HG03139 (cell line): Measurements from ENCODE around the gene COL7A1.

ENCODE experiments used
- ATAC-seq: cut with Tn5 transposase; IDR thresholded peaks from one replicate; pipeline ENCODE4 v1.9.1; 2021; ENCODE audit not compliant: unreplicated experiment

The COL7A1 gene

DNA sequence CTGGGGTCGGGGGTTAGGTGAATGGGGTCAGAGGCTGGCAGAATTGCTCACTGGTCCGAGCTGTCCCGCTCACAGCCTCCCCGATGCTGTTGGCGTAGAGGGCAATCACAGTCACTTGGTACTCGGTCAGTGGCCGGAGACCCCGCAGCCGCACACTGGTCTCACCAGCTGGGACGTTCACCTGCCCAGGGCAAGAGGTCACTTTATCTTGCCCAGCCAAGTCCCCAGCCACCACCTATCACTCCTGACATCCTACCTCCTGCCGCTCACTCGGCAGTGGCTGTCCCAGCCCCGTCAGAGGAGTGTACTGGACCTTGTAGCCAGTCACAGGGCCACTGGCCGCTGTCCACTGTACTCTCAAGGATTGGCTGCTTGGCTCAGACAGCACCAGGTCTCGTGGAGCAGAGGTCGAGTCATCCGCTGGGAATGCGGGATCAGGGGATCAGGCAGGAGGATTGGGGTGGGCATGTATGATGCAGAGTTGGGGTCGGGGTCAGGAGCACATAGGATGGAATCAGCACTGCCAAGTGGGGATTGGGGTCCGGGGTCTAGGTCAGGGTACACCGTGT lies 2.5 kb downstream of the COL7A1 start:
- no peak for ATAC-seq

DNA sequence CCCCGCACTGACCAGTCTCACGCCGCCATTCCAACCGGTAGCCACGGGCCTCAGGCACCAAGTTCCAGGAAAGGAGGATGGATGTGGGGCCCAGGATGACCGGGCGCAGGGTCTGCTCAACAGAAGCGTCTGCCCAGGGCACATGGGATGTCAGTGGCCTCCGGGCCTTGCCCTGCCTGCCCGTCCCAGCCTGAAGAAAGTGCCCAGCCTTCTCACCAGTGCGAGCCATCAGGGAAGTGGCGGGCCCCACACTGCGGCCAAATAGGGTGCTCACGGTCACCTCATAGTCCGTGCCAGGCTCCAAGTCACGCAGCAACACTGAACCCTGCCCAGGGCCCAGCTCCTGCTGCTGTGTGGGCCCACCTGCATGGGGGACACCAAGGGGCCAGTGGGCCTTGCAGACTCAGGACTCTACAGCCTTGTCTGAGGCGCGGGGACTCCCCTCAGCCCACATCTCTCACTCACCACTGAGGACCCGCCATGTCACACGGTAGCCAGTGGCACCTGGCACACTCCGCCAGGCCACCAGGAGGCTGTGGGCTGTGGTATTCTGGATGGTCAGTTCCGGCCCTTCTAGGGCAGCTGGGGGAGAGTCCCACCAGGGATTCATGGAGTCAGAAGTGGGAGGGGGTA lies 3.1 kb downstream of the COL7A1 start:
- no peak for ATAC-seq

DNA sequence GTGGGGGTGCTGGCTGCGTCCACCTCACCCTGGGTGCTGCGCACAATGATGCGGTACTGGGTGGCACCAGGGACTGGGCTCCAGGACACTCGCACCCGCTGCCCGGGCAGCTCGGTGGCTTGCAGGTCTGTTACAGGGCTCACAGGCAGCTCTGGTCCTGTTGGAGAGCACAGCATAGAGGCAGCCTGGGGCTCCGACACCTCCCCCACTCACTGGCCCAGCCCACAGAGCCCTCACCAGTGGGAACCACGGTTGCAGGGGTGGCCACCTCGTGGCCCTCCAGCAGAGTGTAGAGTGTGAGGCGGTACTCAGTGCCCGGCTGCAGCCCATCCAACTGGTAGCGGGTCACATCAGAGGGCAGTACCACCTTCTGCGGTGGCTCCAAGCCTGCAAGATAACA lies 3.7 kb downstream of the COL7A1 start:
- no peak for ATAC-seq

DNA sequence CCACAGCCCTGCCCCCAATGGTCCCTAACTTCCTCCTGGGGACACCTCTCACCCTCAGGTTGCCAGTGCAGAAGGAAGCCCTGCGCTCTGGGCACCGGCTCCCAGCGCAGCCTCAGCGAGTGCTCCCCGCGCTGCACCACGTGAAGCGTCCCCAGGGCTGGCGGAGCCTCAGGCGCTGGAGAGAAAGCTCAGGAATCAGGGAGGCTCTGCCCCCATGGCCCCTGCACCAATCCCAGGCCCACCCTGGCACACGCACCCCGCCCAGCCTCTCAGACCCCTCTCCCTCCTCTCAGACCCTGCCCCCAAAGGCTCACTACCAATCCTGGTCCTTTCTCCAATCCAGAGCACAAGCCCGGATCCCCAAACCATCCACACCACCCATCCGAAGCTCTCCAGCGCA lies 6.9 kb downstream of the COL7A1 start:
- no peak for ATAC-seq

DNA sequence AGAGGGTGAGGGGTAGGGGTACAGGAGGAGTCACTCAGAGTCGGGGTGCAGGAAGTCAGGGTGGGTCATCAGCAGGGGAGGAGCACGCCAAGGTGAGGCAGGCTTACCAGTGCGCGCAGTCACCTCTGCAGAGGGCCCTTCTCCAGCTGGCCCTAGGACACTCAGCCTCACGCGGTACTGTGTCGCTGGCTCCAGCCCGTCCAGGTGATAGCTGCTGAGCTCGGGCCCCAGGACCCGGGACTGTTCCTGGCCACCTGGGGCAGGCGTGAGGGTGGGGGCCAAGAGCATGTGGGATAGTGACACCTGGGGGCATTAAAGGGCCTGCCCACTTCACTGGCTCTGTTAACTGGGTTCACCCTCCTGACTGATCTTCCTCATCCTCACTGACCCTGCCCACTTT lies 7.4 kb downstream of the COL7A1 start:
- ATAC-seq, result no peak

DNA sequence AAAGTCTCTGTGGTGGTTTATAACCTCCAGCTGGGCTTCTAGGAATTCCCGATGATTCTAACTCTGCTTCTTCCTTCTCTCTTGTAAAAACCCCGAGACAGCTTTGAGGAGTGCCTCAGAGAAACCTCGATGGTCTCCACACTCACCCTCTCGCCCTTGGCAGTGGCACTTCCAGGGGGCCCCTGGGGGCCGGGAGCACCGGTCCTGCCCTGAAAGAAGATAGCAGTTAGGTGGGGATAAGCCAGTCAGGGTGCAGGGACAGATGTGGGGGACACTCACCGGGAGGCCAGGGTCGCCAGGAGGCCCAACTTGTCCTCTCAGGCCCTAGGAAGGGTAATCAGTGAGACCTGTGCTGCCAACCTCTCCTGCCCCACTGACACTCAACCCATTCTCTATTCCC lies 9.7 kb downstream of the COL7A1 start:
- no peak for ATAC-seq

DNA sequence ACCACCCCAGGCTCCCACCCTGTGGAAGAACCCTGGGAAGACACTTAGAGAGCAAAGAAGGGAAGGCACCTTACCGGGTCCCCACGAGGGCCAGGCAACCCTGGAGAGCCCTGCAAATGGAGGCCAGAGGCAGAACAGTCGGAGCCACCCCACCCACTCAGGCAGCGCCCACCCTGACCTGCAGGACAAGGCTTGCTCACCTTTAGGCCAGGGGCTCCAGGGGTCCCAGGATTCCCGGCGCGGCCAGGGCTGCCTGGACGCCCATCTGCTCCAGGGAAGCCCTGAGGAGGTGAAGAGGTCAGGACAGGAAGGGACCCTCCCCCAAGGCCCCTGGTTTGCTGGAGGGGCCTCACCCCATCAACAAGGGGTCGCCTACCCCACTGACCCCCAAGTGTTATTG lies 10.3 kb downstream of the COL7A1 start:
- ATAC-seq, result no peak

DNA sequence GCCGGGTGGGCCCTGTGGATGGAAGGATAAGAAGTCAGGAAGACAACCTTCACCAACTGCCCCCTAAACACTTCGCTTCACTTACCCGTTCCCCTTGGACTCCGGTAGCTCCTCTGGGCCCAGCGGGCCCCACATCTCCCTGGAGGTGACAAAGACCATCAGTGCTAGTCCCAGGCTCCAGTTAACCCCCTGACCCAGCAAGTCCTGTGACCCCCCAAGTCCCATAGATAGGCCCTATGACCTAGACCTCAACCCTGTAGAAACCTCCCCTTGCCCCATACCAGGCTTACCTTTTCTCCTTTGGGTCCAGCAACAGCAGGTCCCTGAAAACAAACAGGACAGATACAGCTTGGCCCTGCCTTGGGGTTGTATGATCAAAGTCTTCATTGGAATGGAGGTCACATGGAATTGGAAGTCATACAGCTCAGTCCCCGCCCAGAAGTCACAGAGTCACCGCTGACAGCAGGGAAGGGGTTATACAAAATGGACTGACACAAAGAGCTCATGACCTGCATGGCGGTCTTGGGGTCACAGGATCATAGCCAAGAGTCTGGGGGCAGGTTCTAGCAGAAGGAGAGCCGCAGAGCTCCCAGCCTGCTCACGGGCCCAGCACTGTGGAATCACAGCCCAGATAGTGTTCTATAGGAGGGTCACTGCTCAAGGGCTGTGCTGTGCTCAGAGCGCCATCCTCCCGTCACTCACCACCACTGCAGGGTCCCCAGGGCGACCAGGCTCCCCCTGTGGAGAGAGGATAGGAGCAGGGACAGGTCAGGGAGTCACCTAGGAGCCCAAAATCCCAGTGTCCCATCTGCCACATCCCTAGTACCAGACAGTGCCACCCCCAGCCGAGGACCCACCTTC lies 13.3 kb downstream of the COL7A1 start:
- no peak for ATAC-seq

DNA sequence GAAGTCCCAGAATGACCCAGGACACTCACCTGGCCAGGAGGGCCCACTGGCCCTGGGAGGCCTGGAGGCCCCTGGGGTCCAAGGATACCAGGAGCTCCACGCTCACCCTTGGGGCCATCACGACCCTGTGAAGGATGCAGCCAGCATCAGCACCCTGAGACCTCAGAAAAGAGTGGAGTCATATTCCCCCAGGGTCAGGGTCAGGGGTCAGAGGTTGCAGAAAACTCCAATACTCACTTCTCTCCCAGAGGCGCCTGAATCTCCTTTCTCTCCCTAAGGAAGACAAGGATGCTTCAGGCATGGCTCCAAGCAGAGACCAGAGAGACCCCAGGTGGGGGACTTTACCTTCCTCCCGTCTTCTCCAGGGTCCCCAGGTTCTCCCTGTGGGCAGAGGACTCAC lies 18.5 kb downstream of the COL7A1 start:
- no peak for ATAC-seq

DNA sequence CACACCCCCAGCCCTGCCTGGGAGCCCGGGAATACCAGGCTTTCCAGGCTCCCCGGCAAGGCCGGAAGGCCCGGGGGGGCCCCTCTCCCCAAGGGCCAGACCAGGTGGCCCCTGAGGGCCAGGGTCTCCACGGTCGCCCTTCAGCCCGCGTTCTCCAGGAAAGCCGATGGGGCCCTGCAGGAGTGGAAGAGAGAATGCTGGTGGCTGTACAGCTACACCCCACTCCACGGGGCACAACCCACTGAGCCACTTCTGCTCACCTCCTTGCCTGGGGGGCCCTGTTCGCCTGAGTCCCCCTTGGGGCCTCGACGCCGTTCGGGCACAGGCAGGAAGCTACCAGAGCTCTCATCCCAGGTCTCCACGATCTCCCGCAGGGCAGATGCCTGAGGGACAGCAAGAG lies 19.8 kb downstream of the COL7A1 start:
- ATAC-seq, result no peak

DNA sequence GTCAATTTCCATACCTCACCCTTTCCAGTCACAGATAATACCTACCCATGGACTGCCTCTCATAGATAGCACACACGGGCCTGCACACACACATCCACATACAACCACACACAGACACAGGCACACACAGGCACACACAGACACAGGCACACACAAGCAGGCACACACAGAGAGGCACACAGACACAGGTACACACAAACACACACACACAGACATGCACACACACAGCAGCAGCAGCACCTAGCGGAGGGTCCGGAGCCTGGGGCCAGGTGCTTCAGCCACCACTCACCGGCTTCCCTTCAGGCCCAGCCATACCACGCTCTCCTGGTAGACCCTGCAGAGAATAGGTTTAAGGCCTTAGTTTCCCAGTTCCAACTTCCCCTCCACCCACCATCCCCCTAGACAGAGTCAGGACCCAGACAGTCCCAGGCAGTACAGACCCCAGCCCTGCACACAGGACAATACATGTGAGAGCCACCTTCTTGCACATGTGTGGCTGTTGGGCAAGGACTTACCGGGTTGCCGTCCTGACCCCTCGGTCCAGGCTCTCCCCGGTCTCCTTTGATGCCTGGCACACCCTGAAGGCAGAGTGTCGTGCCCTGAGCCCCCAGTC lies 21.1 kb downstream of the COL7A1 start:
- ATAC-seq, result no peak

DNA sequence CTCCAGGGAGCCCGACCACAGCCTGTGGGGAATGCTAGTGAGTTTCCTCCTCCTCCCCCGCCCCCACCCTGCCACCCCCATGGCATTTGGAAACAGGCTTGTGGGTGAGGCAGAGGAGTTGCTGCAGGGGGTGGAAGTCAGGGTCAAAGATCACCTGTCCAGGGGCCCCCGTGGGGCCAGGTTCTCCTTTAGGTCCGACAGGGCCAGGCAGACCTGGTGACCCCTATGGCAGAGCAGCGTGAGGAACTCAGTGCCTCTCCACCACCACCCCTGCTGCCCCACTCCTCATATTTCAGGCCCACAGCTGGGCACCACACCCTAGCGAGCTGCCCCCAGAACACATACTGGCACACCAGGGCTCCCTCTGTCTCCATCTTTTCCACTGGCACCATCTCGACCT lies 22.6 kb downstream of the COL7A1 start:
- ATAC-seq, result no peak

DNA sequence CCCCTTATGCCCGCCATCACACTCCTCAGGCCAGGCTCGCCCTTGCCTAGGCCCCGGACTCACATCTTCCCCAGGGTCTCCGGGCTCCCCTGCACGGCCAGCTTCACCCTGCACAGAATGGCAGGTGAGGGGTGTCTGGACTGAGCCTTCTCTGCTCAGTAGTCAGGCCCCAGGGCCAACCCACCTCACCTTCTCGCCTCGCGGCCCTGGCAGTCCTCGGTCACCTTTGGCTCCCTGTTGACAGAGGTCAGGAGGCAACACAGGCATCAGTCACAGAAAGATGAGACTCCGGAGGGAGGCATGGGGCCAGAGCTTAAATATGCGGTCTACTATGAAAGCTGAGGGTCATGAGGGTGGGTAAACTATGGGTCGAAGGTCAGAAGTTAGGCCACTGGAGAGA lies 23.2 kb downstream of the COL7A1 start:
- no peak for ATAC-seq

DNA sequence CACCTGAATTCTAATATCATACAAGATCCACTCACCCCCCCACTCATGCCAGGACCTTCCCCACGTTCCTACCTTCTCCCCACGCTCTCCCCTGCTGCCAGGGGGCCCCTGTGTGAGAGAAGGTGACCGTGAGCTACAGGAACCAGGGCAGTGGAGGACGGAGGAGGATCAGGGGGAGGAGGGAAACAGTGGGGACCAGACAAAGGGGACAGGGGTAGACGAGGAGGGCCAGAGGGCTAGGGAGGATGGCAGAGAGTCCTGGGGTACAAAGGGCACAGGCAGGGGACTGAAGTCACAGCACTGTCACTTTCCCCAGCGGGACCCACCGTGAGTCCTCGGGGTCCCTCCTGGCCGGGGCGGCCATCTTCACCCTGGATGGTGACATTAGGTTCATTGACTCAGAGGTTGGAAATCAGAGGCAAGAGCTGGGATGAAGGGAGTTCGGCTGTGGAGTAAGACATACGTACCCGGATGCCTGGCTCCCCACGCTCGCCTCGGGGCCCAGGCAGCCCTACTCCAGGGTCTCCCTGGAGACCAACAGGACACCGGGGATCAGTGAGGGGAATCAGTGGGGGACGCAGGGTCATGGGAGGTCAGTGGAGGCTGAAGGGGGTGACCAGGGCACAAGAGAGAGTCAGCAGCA lies 25.2 kb downstream of the COL7A1 start:
- ATAC-seq, result no peak

DNA sequence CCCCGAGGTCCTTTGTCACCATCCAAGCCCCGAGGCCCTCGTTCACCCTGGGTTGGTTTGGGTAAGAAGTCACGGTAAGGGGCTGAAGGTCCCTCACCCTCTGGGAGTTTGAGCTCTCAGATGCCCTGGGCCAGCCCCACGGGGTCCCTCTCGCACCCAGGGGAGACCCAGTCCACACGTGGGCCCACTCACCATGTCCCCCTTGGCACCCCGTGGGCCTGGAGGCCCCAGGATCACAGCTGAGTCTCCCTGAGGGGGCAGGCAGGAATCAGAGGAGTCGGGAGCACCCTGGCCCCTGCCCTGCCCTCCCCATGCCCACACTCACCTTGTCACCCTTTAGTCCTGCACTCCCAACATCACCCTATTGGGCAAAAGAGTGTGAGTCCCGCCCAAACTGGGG lies 25.7 kb downstream of the COL7A1 start:
- ATAC-seq, result no peak

DNA sequence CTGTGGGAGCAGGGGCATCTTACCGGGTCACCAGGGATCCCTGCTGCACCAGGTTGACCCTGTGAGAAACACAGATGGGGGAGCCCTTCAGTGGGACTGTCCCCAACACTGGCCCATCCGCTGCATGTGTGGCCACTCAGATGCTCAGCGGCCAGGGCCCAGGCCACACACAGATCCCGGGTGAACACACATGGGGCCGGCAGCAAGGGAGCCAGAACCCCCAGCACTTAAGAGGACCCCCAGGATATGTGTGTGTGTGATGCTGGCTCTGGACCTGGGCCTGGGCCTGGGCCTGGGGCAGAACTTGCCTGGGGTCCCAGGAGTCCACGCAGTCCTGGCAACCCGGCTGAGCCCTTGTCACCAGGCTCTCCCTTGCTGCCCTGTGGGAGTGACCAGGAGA lies 26.7 kb downstream of the COL7A1 start:
- no peak for ATAC-seq

DNA sequence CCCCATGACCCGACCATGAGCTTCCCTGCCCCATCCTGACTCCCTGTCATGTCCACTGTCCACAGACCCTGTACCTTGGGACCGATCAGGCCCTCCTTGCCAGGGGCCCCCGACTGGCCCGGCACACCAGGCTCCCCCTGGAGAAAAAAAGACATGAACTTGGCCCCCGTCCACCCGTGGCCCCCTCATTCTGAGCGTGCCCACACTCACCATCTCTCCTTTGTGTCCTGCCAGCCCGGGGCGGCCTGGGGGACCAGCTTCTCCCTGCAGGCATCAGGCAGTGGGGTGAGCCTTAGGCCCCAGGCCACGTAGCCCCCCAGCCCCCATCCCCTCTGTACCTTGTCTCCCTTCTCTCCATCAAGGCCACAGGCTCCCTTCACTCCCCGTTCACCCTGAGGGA lies 27.6 kb downstream of the COL7A1 start:
- ATAC-seq, result no peak

DNA sequence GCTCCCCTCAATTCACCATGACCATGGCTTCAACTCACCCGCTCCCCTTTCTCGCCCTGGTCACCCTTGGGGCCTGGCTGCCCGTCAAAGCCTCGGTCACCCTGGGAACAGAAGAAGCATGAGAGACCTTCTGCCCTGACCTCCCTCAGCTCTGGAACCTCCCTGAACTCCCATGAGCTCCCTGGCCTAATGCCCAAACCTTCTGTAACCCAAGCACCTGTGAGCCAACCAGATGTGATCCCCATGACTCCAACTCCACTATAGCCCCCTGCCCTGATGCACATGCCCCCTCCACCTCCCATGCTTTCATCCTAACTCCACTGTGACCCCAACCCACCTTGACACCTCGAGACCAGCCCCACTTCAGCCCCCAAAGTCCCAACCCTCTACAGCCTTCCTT lies 28.0 kb downstream of the COL7A1 start:
- no peak for ATAC-seq

DNA sequence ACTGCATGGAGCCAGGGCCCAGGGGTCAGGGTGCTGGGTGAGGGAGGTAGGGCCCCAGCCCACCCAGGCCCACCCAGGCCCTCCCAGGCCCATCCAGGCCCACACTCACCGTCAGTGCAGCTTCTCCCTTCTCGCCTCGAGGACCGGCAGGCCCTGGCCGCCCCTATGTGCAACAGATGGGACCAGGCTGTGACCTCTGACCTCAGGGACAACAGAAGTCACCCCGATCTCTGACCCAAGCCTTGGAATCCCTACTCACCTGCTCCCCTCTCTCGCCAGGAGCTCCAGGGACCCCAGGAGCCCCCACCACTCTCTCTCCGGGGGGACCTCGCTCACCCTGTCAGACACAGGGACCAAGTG lies 28.7 kb downstream of the COL7A1 start:
- ATAC-seq, result no peak

DNA sequence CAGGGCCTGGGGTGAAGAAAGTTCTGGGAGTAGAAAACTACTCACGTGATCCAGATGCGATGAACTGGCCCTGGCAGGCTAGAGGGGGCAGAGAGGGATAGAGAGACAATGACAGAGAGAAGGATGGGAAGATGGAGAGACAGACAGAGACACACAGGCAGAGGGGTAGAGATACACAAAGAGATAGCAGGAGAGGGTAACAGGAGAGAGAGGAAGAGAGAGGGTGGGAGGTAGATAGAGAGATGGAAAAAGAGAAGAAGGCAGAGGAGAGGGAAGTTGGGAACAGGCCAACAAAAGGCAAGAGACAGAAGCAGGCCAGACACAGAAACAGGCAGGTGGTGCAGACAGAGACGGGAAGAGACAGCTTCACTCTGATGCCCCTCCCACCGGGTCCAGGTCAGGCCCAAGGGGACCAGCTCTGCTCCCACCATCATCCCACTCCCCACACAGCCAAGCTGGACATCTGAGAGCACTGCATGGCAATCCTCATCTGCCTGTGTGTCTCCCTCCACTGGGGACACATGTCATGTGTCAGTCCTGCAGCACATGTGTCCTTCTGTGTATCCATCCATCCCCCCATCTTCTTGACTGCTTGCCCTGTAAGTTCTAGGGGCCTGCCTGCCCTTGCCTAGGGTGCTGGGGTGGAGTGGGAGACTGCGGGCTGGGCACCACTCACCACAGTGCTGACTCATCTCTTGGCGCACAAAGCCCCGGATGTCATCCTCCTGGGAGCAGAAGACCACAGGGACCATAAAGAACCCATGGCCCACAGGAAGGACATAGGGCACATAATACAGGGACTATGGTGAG lies 29.3 kb downstream of the COL7A1 start:
- ATAC-seq, result no peak

DNA sequence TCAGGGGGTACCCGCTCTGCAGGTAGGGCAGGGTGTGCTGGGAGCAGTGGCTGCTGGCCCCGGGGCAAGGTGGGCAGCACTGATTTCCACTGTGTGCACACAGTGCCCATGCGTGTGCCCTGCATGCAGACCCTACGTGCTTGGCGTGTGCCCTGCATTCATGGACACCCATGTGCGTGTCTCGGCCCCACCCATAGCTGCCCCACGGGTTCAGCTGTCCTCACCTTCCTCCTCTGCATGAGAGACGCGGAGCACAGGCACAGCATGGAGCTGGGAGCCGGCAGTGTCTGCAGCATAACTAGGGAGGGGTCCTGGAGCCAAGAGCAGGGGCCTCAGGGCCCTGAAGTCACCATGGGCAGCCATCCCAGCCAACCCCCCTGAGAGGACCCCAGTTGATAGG lies 29.9 kb downstream of the COL7A1 start:
- no peak for ATAC-seq
